Mesothelial cell of epicardium (in vitro differentiated cells): ENCODE measurements around the gene KCNA1. TPM values are rescaled to one million over a fixed set of nuclear protein-coding genes. Genes with fewer than 3 reads are reported as not detected.

ENCODE experiments used
- DNase-seq, 2 experiments: peaks; one replicate each; pipeline ENCODE4 v3.0.0; 2021; ENCODE audit warnings: low spot score in 2 of 2; ENCODE audit not compliant: unreplicated experiment in 2 of 2
- H3K27ac Mint-ChIP-seq: 2 replicates; pipeline ENCODE4 v1.8.0; 2021; ENCODE audit warnings: mixed read lengths
- H3K27me3 Mint-ChIP-seq: 2 replicates; pipeline ENCODE4 v1.8.0; 2021; ENCODE audit warnings: low read depth, mixed read lengths
- H3K36me3 Mint-ChIP-seq: 2 replicates; pipeline ENCODE4 v1.8.0; 2021; ENCODE audit warnings: mixed read lengths
- H3K4me1 Mint-ChIP-seq: 2 replicates; pipeline ENCODE4 v1.8.0; 2021; ENCODE audit warnings: mixed read lengths
- H3K4me3 Mint-ChIP-seq: 2 replicates; pipeline ENCODE4 v1.8.0; 2021; ENCODE audit warnings: mild to moderate bottlenecking, moderate library complexity, mixed read lengths
- H3K9me3 Mint-ChIP-seq: 2 replicates; pipeline ENCODE4 v1.8.0; 2021; ENCODE audit warnings: mixed read lengths
- total RNA-seq: library from RNA; stranded (reverse); gene quantifications from 3 replicates; pipeline ENCODE4 v1.2.1, GENCODE V29; 2021
- TF ChIP-seq, protein P1 (sequence below): fragments of 200-600 bp; sonication (generic); IDR thresholded peaks from one replicate; pipeline ENCODE4 v1.5.0; 2021; ENCODE audit warnings: antibody characterized with exemption; ENCODE audit not compliant: unreplicated experiment

KCNA1 gene
- total RNA-seq, 1 donor from 2014 or later: not detected

DNA sequence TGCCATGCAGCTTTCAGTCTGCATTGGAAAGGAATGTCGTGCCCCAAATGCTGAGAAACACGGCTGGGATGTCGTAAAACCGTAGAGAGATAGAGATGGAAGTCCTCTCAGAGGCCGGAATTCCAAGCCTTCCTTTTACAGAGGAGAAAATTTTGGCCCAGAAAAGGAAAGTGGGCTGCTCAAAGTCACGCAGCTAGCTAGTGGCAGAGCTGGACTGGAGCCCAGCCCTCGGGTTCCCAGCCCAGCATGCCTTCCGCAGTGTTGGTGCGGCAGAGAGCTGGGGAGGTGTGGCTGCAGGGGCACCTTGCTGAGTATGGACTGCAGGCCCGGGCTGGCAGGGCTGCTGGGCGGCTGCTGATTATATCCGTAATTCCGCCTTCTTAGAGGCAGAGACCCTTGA, 50.3 kb downstream of the KCNA1 start:
- TF ChIP-seq, protein P1, sequence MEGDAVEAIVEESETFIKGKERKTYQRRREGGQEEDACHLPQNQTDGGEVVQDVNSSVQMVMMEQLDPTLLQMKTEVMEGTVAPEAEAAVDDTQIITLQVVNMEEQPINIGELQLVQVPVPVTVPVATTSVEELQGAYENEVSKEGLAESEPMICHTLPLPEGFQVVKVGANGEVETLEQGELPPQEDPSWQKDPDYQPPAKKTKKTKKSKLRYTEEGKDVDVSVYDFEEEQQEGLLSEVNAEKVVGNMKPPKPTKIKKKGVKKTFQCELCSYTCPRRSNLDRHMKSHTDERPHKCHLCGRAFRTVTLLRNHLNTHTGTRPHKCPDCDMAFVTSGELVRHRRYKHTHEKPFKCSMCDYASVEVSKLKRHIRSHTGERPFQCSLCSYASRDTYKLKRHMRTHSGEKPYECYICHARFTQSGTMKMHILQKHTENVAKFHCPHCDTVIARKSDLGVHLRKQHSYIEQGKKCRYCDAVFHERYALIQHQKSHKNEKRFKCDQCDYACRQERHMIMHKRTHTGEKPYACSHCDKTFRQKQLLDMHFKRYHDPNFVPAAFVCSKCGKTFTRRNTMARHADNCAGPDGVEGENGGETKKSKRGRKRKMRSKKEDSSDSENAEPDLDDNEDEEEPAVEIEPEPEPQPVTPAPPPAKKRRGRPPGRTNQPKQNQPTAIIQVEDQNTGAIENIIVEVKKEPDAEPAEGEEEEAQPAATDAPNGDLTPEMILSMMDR: no peak
- Mint-ChIP-seq H3K4me1 (peaks cover 5% of the 10 kb centered on the region), H3K27ac (no peak overlapping the region), H3K27me3 (peaks cover 86% of the 10 kb centered on the region), H3K4me3 (no peak overlapping the region), H3K36me3 (no peaks in the 10 kb centered on the region), H3K9me3 (no peaks in the 10 kb centered on the region)
- no peak for DNase-seq

DNA sequence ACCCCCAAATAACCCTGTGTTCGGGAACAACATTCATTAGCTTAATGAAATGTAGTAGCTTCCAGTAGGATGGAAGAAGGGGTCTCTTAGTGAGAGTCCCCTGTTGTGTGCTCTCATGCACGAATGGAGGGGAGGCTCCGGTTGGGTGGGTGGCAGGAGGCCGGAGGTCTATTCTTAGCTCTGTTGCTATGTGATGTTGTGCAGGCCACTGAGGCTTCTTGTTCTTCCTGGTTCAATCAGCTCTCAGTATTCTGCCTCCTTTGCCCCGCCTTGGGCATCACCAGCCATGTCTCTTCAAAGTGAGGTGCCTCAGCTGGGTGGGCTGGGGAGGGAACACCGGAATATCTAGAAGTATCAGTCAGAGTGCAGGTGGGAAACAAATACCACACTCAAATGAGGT, 50.8 kb downstream of the KCNA1 start:
- H3K27ac Mint-ChIP-seq: no peak overlapping the region
- TF ChIP-seq, protein P1: no peak
- no peak overlapping the region for H3K4me3 Mint-ChIP-seq
- H3K4me1 Mint-ChIP-seq: peaks cover 5% of the 10 kb centered on the region
- peaks cover 86% of the 10 kb centered on the region for H3K27me3 Mint-ChIP-seq
- no peak for DNase-seq
- no peaks in the 10 kb centered on the region for H3K36me3 Mint-ChIP-seq
- H3K9me3 Mint-ChIP-seq: no peaks in the 10 kb centered on the region

DNA sequence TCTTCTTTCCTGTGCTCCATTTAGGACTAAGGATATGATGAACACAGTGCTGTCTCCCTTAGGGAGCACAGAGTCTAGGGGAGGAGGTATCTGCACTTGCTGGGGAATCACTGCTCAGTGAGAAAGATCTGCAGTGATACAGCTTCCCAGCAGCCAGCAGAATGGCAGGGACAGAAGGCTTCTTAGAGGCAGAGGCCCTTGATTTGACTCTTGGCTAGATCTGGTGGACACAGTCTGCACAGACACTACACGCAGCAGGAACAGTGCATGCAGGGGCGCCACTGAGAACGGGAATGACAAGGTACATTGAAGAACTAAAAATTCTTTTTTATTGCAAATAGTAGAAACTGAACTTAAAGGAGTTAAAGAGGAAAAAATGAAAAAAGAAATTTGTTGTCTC, 51.6 kb downstream of the KCNA1 start:
- Mint-ChIP-seq H3K27me3 (peaks cover 84% of the 10 kb centered on the region), H3K9me3 (no peaks in the 10 kb centered on the region), H3K4me1 (peaks cover under 1% of the 10 kb centered on the region), H3K36me3 (no peaks in the 10 kb centered on the region), H3K4me3 (no peak overlapping the region), H3K27ac (no peak overlapping the region)
- TF ChIP-seq, protein P1: no peak
- no peak for DNase-seq

DNA sequence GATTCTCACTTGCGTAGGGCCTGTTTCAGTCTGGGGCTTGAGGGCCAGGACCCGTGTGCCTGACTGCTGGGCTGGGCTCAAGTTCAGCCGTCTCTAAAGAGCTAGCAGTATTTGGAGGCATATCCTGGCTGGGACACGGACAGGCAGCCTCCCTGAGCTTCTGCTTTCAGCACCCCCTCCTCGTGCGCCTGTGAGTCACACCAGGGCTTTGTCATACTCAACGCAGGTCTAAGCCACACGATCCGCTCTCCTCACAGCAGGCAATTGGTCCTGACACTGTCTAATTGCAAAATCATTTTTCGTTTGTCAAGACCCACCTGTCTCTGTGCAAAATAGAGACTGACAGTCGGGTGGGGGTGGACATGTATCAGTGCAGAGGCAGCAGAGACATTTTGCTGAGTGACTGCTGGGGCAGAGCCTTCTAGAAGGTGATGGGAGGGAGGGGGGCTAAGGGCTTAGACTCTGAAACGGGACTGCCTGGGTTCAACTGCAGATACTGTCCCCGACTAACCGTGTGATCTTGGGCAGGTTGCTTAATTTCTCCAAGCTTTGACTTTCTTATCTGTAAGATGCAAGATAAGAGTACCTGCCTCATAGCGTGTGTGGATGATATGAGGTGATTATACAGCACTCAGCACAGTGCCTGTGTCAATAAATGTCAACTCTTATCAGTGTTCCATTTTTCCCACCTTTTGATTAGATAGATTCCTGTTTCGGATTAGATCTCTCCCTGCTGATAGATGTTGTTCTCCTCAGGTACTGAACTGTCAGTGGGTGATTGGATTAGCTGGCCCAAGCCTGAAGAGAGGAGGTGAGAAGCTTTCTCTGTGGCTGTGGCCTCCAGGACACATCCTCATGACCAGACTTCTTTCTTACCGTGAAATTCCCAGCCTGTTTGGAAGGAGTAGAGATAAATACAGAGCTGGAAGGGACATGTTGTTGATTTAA, 53.1 kb downstream of the KCNA1 start:
- Mint-ChIP-seq H3K4me3 (no peak overlapping the region), H3K27me3 (peaks cover 86% of the 10 kb centered on the region), H3K27ac (no peak overlapping the region), H3K36me3 (no peaks in the 10 kb centered on the region), H3K9me3 (no peaks in the 10 kb centered on the region), H3K4me1 (no peaks in the 10 kb centered on the region)
- DNase-seq: no peak
- TF ChIP-seq, protein P1: no peak

Other genes with a start within 250 kb of the KCNA1 start
- 2.0 to 2.6 TPM (median 2.1 TPM) in 3 replicates for gene GALNT8, start 189.5 kb upstream of the KCNA1 start, total RNA-seq
- gene KCNA5, start 134.0 kb downstream of the KCNA1 start, total RNA-seq: 0.60 to 0.86 TPM (median 0.80 TPM) in 3 replicates